ENCODE measurements around the gene ALAS1. TPM values are rescaled to one million over a fixed set of nuclear protein-coding genes. Genes with fewer than 3 reads are reported as not detected.

Gene ALAS1
- total RNA-seq, 1 experiment from 2014 or later, result 53.1 TPM

DNA sequence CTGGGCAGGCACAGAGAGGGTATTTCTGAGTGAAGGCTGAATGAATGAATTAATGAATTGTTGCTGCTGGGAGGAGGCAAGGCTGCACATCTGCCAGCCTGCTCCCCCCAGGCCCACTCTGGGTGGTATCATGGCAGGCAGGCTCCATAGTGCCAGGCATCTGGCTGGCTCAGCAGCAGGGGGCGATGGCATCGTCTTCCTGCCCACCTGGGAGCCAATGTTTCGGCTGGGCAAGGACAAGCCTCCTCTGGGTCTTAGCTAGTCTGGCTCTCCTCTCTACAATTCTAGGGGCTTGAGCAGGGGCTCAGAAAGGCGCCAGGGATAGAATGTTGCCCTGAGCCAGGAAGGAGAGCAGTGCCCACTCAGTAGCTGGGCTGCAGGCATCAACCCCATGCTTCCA is 29.2 kb downstream of the ALAS1 start:
- H3K9me3 Mint-ChIP-seq (ENCODE audit: unreplicated experiment), result no peaks in the 10 kb centered on the region
- H3K4me1 Mint-ChIP-seq (ENCODE audit: low read depth, unreplicated experiment), result no peaks in the 10 kb centered on the region
- H3K36me3 Mint-ChIP-seq (ENCODE audit: insufficient read depth, unreplicated experiment), result peaks cover 8% of the 10 kb centered on the region
- no peak for DNase-seq
- Histone ChIP-seq H3K4me1 (peaks cover 4% of the 10 kb centered on the region; the same call in 1 of the 2 replicates), H3K36me3 (ENCODE audit: control insufficient read depth, insufficient read depth, low read length) (peaks cover 3% of the 10 kb centered on the region; the same call in 1 of the 2 replicates), H3K4me3 (ENCODE audit: low read depth, low read length) (no peak overlapping the region), H3K9me3 (no peaks in the 10 kb centered on the region), H3K27me3 (replicated peaks; ENCODE audit: control insufficient read depth, insufficient read depth, low read length) (no peaks in the 10 kb centered on the region)
- no peaks in the 10 kb centered on the region for H3K27me3 Mint-ChIP-seq (ENCODE audit: insufficient read depth, unreplicated experiment)
- CTCF ChIA-PET, result no interaction called here
- POLR2A ChIA-PET, result no interaction called here
- intact Hi-C loops (cut with micrococcal nuclease; ENCODE audit: unreplicated experiment), result no loop called here
- H3K4me3 Mint-ChIP-seq (ENCODE audit: unreplicated experiment), result no peak overlapping the region
- no TSS peak for BruUV-seq (replicated peaks)
- no peak overlapping the region for H3K27ac Mint-ChIP-seq (ENCODE audit: unreplicated experiment)
- TF ChIP-seq, protein P1, sequence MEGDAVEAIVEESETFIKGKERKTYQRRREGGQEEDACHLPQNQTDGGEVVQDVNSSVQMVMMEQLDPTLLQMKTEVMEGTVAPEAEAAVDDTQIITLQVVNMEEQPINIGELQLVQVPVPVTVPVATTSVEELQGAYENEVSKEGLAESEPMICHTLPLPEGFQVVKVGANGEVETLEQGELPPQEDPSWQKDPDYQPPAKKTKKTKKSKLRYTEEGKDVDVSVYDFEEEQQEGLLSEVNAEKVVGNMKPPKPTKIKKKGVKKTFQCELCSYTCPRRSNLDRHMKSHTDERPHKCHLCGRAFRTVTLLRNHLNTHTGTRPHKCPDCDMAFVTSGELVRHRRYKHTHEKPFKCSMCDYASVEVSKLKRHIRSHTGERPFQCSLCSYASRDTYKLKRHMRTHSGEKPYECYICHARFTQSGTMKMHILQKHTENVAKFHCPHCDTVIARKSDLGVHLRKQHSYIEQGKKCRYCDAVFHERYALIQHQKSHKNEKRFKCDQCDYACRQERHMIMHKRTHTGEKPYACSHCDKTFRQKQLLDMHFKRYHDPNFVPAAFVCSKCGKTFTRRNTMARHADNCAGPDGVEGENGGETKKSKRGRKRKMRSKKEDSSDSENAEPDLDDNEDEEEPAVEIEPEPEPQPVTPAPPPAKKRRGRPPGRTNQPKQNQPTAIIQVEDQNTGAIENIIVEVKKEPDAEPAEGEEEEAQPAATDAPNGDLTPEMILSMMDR (IDR thresholded peaks at IDR 0.05; ENCODE audit: insufficient read depth in 1 of 2, low read depth in 1 of 2, low read length in 1 of 2, severe bottlenecking in 1 of 2, unreplicated experiment in 1 of 2), result no peak

DNA sequence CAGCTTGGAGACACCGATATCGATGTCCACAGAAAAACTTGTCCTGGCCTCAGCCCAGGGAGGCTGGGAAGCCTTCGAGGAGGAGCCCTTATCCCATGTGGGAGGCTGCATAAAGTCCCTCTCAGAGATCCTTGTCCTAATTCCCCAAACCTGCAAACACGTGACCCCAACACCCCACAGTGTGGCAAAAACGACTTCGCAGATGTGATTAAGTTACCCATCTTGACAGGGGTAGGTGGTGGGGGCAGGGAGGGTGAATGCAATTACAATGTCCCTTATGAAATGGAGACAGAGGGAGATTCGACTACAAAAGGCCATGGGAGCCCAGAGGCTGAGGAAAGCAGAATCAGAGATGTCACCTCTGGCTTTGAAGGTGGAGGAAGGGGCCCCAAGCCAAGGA is 29.8 kb downstream of the ALAS1 start:
- no peak overlapping the region for H3K27ac Mint-ChIP-seq (ENCODE audit: unreplicated experiment)
- intact Hi-C loops (cut with micrococcal nuclease; ENCODE audit: unreplicated experiment), result no loop called here
- H3K4me3 Mint-ChIP-seq (ENCODE audit: unreplicated experiment), result no peak overlapping the region

DNA sequence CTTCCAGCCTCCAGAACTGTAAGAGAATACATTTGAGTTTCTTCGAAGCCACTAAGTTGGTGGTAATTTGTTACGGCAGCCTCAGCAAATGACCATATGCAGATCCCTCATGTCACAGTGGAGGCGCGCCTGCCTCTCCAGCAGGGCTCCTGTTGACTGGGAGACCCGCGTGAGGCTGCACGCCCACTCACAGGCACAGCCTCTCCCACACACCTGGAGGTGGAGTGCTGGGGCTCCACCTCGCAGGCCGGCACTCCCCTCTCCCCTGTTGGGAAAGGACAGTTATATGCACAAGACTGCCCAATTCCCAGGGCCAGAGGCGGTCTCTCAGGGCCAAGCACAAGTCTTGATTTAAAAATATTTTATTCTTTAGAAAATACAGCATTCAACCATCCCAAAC is 30.3 kb downstream of the ALAS1 start:
- H3K27me3 ChIP-seq (replicated peaks; ENCODE audit: control insufficient read depth, insufficient read depth, low read length), result no peaks in the 10 kb centered on the region
- H3K9me3 ChIP-seq, result no peaks in the 10 kb centered on the region
- DNase-seq, result no peak
- POLR2A ChIA-PET, result no interaction called here
- no peak overlapping the region for H3K4me3 Mint-ChIP-seq (ENCODE audit: unreplicated experiment)
- no peak overlapping the region for H3K4me3 ChIP-seq (ENCODE audit: low read depth, low read length)
- intact Hi-C loops (cut with micrococcal nuclease; ENCODE audit: unreplicated experiment), result no loop called here
- CTCF ChIA-PET, result no interaction called here
- H3K36me3 ChIP-seq (ENCODE audit: control insufficient read depth, insufficient read depth, low read length), result peaks cover 3% of the 10 kb centered on the region; the same call in 1 of the 2 replicates
- H3K27me3 Mint-ChIP-seq (ENCODE audit: insufficient read depth, unreplicated experiment), result no peaks in the 10 kb centered on the region
- H3K4me1 Mint-ChIP-seq (ENCODE audit: low read depth, unreplicated experiment), result no peaks in the 10 kb centered on the region
- TF ChIP-seq, protein P1 (IDR thresholded peaks at IDR 0.05; ENCODE audit: insufficient read depth in 1 of 2, low read depth in 1 of 2, low read length in 1 of 2, severe bottlenecking in 1 of 2, unreplicated experiment in 1 of 2), result no peak
- no peaks in the 10 kb centered on the region for H3K9me3 Mint-ChIP-seq (ENCODE audit: unreplicated experiment)
- peaks cover 12% of the 10 kb centered on the region for H3K36me3 Mint-ChIP-seq (ENCODE audit: insufficient read depth, unreplicated experiment)
- no peak overlapping the region for H3K27ac Mint-ChIP-seq (ENCODE audit: unreplicated experiment)
- H3K4me1 ChIP-seq, result peaks cover 4% of the 10 kb centered on the region; the same call in 1 of the 2 replicates
- no TSS peak for BruUV-seq (replicated peaks)

More for the DNA sequence above, 29.8 kb downstream of the ALAS1 start:
- Histone ChIP-seq H3K36me3 (ENCODE audit: control insufficient read depth, insufficient read depth, low read length) (peaks cover 3% of the 10 kb centered on the region; the same call in 1 of the 2 replicates), H3K4me3 (ENCODE audit: low read depth, low read length) (no peak overlapping the region), H3K9me3 (no peaks in the 10 kb centered on the region), H3K4me1 (peaks cover 4% of the 10 kb centered on the region; the same call in 1 of the 2 replicates), H3K27me3 (replicated peaks; ENCODE audit: control insufficient read depth, insufficient read depth, low read length) (no peaks in the 10 kb centered on the region)
- H3K27me3 Mint-ChIP-seq (ENCODE audit: insufficient read depth, unreplicated experiment), result no peaks in the 10 kb centered on the region
- no peaks in the 10 kb centered on the region for H3K9me3 Mint-ChIP-seq (ENCODE audit: unreplicated experiment)
- no peaks in the 10 kb centered on the region for H3K4me1 Mint-ChIP-seq (ENCODE audit: low read depth, unreplicated experiment)
- CTCF ChIA-PET, result no interaction called here
- POLR2A ChIA-PET, result no interaction called here
- BruUV-seq (replicated peaks), result no TSS peak
- DNase-seq, result no peak
- peaks cover 8% of the 10 kb centered on the region for H3K36me3 Mint-ChIP-seq (ENCODE audit: insufficient read depth, unreplicated experiment)
- TF ChIP-seq, protein P1 (IDR thresholded peaks at IDR 0.05; ENCODE audit: insufficient read depth in 1 of 2, low read depth in 1 of 2, low read length in 1 of 2, severe bottlenecking in 1 of 2, unreplicated experiment in 1 of 2), result no peak

Data from Caco-2 (cell line).